Neural progenitor cell (in vitro differentiated cells): ENCODE measurements around the gene CCDC60. TPM values are rescaled to one million over a fixed set of nuclear protein-coding genes. Genes with fewer than 3 reads are reported as not detected.

Experiments
- DNase-seq: peaks from one replicate; pipeline ENCODE4 v3.0.0-alpha.2; 2016; ENCODE audit warnings: low spot score
- H2AFZ ChIP-seq: fragments of 200-600 bp; sonication (generic); replicated peaks from 2 replicates; pipeline ENCODE4 v1.6.1; 2016; ENCODE audit warnings: antibody characterized with exemption
- H3F3A ChIP-seq: fragments of 200-600 bp; sonication (generic); 2 replicates; pipeline ENCODE4 v1.6.1; 2016; ENCODE audit warnings: antibody characterized with exemption, low read depth
- H3K27ac ChIP-seq: fragments of 200-600 bp; sonication (generic); 2 replicates; pipeline ENCODE4 v1.5.1; 2016; ENCODE audit warnings: mild to moderate bottlenecking
- H3K27me3 ChIP-seq: fragments of 200-600 bp; sonication (generic); 2 replicates; pipeline ENCODE4 v1.6.1; 2016; ENCODE audit warnings: mild to moderate bottlenecking, moderate library complexity
- H3K36me3 ChIP-seq: fragments of 200-600 bp; sonication (generic); 2 replicates; pipeline ENCODE4 v1.5.1; 2016
- H3K4me1 ChIP-seq: fragments of 200-600 bp; sonication (generic); 2 replicates; pipeline ENCODE4 v1.6.1; 2016; ENCODE audit warnings: mixed run types
- H3K4me2 ChIP-seq: fragments of 200-600 bp; sonication (generic); 2 replicates; pipeline ENCODE4 v1.6.1; 2016
- H3K4me3 ChIP-seq: fragments of 200-600 bp; sonication (generic); 2 replicates; pipeline ENCODE4 v1.5.1; 2016
- H3K79me2 ChIP-seq: fragments of 200-600 bp; sonication (generic); 2 replicates; pipeline ENCODE4 v1.6.1; 2016; ENCODE audit warnings: low read depth
- H3K9ac ChIP-seq: fragments of 200-600 bp; sonication (generic); 2 replicates; pipeline ENCODE4 v1.6.1; 2016
- H3K9me3 ChIP-seq: fragments of 200-600 bp; sonication (generic); 2 replicates; pipeline ENCODE4 v1.5.1; 2016; ENCODE audit warnings: low read depth
- H4K20me1 ChIP-seq: fragments of 200-600 bp; sonication (generic); 2 replicates; pipeline ENCODE4 v1.6.1; 2016; ENCODE audit warnings: low read depth
- H3K27ac Mint-ChIP-seq: 3 replicates; pipeline ENCODE4 v1.8.0; 2021; ENCODE audit warnings: mixed read lengths
- H3K27me3 Mint-ChIP-seq: 2 replicates; pipeline ENCODE4 v1.8.0; 2022; ENCODE audit warnings: low read depth, mild to moderate bottlenecking, inconsistent platforms, moderate library complexity, mixed read lengths; ENCODE audit not compliant: insufficient read depth
- H3K36me3 Mint-ChIP-seq: 3 replicates; pipeline ENCODE4 v1.8.0; 2021; ENCODE audit warnings: mixed read lengths
- H3K4me1 Mint-ChIP-seq: 3 replicates; pipeline ENCODE4 v1.8.0; 2021; ENCODE audit warnings: mixed read lengths
- H3K4me3 Mint-ChIP-seq: 3 replicates; pipeline ENCODE4 v1.8.0; 2021; ENCODE audit warnings: mild to moderate bottlenecking, moderate library complexity, mixed read lengths
- H3K9me3 Mint-ChIP-seq: 3 replicates; pipeline ENCODE4 v1.8.0; 2020; ENCODE audit warnings: mixed read lengths
- EZH2 ChIP-seq: fragments of 200-600 bp; sonication (generic); IDR thresholded peaks from 2 replicates; pipeline ENCODE4 v1.6.1; 2017; ENCODE audit warnings: antibody characterized with exemption, mild to moderate bottlenecking, moderate library complexity
- EZH2phosphoT487 ChIP-seq: fragments of 200-600 bp; sonication (generic); IDR thresholded peaks from 2 replicates; pipeline ENCODE4 v1.6.1; 2017; ENCODE audit warnings: antibody characterized with exemption
- total RNA-seq: library from RNA; depleted of rRNA; stranded (reverse); fragments of >200 nt; gene quantifications from 2 replicates; pipeline ENCODE4 v1.2.3, GENCODE V29; 2015; ENCODE audit warnings: low replicate concordance
- TF ChIP-seq, protein P1 (sequence below): fragments of 200-600 bp; sonication (generic); IDR thresholded peaks from 2 replicates; pipeline ENCODE4 v1.5.1; 2017; ENCODE audit warnings: antibody characterized with exemption, mild to moderate bottlenecking

Gene CCDC60
- total RNA-seq, 1 donor from 2014 or later, result 4.6 TPM

GRCh38 chr12:119486599-119487154, 152.1 kb downstream of the CCDC60 start:
- Histone ChIP-seq H3K4me1 (no peaks in the 10 kb centered on the region), H3K79me2 (no peaks in the 10 kb centered on the region), H3K4me3 (no peak overlapping the region), H4K20me1 (no peaks in the 10 kb centered on the region), H3F3A (no peaks in the 10 kb centered on the region), H3K36me3 (no peaks in the 10 kb centered on the region), H3K9ac (no peak overlapping the region), H2AFZ (no peak overlapping the region), H3K9me3 (no peaks in the 10 kb centered on the region), H3K4me2 (no peak overlapping the region), H3K27me3 (no peaks in the 10 kb centered on the region), H3K27ac (no peak overlapping the region)
- TF ChIP-seq EZH2phosphoT487 (no peak), EZH2 (no peak)
- TF ChIP-seq, protein P1, sequence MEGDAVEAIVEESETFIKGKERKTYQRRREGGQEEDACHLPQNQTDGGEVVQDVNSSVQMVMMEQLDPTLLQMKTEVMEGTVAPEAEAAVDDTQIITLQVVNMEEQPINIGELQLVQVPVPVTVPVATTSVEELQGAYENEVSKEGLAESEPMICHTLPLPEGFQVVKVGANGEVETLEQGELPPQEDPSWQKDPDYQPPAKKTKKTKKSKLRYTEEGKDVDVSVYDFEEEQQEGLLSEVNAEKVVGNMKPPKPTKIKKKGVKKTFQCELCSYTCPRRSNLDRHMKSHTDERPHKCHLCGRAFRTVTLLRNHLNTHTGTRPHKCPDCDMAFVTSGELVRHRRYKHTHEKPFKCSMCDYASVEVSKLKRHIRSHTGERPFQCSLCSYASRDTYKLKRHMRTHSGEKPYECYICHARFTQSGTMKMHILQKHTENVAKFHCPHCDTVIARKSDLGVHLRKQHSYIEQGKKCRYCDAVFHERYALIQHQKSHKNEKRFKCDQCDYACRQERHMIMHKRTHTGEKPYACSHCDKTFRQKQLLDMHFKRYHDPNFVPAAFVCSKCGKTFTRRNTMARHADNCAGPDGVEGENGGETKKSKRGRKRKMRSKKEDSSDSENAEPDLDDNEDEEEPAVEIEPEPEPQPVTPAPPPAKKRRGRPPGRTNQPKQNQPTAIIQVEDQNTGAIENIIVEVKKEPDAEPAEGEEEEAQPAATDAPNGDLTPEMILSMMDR, result no peak
- DNase-seq, result peak; percentile 12
- no peak overlapping the region for H3K27ac Mint-ChIP-seq
- peaks cover 2% of the 10 kb centered on the region for H3K9me3 Mint-ChIP-seq
- peaks cover 13% of the 10 kb centered on the region for H3K27me3 Mint-ChIP-seq
- no peaks in the 10 kb centered on the region for H3K4me1 Mint-ChIP-seq
- H3K36me3 Mint-ChIP-seq, result no peaks in the 10 kb centered on the region
- H3K4me3 Mint-ChIP-seq, result no peak overlapping the region

DNA sequence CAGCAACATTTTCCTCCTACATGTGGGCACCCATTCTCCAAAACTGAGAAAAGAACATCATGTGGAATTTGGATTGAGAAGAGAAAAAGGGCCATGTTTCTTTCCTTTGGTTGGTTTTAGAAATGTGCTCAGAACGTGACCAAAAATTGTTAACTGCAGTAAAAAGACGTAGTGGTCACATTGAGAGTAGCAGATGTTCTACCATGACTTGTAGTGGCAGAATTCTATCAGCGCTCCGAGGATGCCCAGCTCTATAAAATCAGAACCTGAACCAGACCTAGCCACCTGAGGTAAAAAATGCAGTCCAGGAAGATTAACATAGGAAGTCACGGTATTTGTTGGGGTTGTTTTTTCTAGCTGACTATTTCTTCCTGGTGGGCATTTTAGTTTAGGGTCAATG, 157.3 kb downstream of the CCDC60 start:
- no peaks in the 10 kb centered on the region for H3F3A ChIP-seq
- Mint-ChIP-seq H3K9me3 (peaks cover 2% of the 10 kb centered on the region), H3K36me3 (no peaks in the 10 kb centered on the region), H3K27ac (no peak overlapping the region), H3K4me3 (no peak overlapping the region), H3K27me3 (peaks cover 11% of the 10 kb centered on the region), H3K4me1 (peaks cover 13% of the 10 kb centered on the region)
- TF ChIP-seq EZH2phosphoT487 (no peak), EZH2 (no peak)
- TF ChIP-seq, protein P1, result no peak
- no peaks in the 10 kb centered on the region for H3K9me3 ChIP-seq
- no peaks in the 10 kb centered on the region for H4K20me1 ChIP-seq
- no peak overlapping the region for H3K4me3 ChIP-seq
- H3K36me3 ChIP-seq, result no peaks in the 10 kb centered on the region
- H3K4me1 ChIP-seq, result no peaks in the 10 kb centered on the region
- DNase-seq, result no peak
- no peaks in the 10 kb centered on the region for H3K27me3 ChIP-seq
- H3K27ac ChIP-seq, result no peak overlapping the region
- no peaks in the 10 kb centered on the region for H3K79me2 ChIP-seq
- H3K9ac ChIP-seq, result no peak overlapping the region
- no peak overlapping the region for H3K4me2 ChIP-seq
- H2AFZ ChIP-seq, result no peak overlapping the region

- H3K4me3 Mint-ChIP-seq, result no peak overlapping the region
- no peak for TF ChIP-seq EZH2phosphoT487
- TF ChIP-seq, protein P1, result peak; percentile 11
- Histone ChIP-seq H4K20me1 (no peaks in the 10 kb centered on the region), H3K4me1 (no peaks in the 10 kb centered on the region), H3K4me2 (no peak overlapping the region), H3K27ac (no peak overlapping the region), H3F3A (no peaks in the 10 kb centered on the region), H2AFZ (no peak overlapping the region), H3K4me3 (no peak overlapping the region), H3K9ac (no peak overlapping the region), H3K79me2 (no peaks in the 10 kb centered on the region), H3K9me3 (no peaks in the 10 kb centered on the region), H3K36me3 (no peaks in the 10 kb centered on the region), H3K27me3 (no peaks in the 10 kb centered on the region)
- H3K4me1 Mint-ChIP-seq, result peaks cover 39% of the 10 kb centered on the region
- no peak for DNase-seq
- H3K36me3 Mint-ChIP-seq, result no peaks in the 10 kb centered on the region
- H3K9me3 Mint-ChIP-seq, result no peaks in the 10 kb centered on the region
- no peak overlapping the region for H3K27ac Mint-ChIP-seq
- H3K27me3 Mint-ChIP-seq, result peaks cover 2% of the 10 kb centered on the region
These were observed 165.7 kb downstream of the CCDC60 start for GRCh38 chr12:119500209-119500608.
